Smooth muscle cell of the brain vasculature (primary cell): Measurements from ENCODE around the gene TTPAL.
A peak's percentile ranks its signal among the peaks of the same experiment; 100 is the strongest.
"Not testable (repeated sequence)": the region's sequence is repeated elsewhere in the genome, so short reads cannot be mapped to it uniquely, and the experiment has no call there.

Experiments used
- DNase-seq: peaks from one replicate; pipeline ENCODE4 v3.0.0-alpha.2; 2012; ENCODE audit warnings: low read depth, low spot score

The TTPAL gene

DNA sequence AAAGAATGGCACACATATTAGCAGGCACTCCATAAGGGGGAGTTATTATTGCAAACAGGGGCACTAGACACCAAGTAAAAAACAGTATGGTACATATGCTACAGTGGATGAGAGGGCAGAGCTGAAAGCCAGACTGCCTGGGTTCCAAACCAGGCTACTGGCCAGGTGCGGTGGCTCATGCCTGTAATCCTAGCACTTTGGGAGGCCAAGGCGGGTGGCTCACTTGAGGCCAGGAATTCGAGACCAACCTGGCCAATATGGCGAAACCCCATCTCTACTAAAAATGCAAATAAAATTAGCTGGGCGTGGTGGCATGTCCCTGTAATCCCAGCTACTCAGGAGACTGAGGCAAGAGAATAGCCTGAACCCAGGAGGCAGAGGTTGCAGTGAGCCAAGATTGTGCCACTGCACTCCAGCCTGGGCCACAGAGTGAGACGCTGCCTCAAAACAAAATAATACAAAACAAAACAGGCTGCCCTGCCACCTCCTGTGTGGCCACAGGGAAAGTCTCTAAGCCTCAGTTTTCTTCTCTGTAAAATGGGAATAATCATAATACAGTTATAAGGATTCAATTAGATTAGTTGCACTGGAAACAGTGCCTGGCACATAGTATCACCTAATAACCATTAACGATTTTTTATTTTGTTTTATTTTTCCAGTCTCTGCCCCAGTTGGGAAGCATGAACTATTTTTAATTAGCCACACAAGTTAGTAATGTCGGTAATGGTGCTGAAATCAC is 7.5 kb upstream of the TTPAL start:
- no peak for DNase-seq

DNA sequence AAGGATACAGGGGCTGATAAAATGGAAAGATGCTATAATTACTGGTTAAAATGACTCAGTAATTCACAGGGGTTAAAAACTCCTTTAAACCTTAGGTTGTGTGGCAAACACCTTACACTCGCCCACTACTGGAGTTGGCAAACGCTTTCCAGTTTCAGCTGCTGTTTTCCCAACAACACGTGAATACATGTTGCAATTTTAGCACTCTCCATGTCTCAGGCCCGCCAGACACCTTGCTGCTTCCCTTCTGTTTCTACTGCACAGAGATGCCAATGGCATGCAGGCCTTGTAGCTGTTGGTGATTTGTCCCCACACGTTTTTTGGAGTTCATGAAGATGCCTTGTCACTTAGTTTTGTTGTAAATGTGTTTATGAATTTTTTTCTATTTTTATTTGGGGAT is 5.3 kb upstream of the TTPAL start:
- no peak for DNase-seq

DNA sequence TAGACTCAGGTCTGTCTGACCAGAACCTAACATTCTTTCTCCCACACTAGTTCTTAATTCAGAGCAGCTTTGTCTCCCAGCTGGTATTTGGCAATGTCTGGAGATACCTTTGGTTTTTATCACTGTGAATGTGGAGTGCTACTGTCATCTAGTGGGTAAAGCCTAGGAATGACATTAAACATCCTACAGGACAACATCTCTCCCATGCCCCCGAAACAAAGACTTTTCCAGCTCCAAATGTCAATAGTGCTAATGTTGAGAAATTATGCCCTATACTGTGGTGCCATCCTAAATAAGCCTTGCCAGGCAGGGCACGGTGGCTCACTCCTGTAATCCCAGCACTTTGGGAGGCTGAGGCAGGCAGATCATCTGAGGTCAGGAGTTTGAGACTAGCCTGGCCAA is 4.2 kb upstream of the TTPAL start:
- no peak for DNase-seq

DNA sequence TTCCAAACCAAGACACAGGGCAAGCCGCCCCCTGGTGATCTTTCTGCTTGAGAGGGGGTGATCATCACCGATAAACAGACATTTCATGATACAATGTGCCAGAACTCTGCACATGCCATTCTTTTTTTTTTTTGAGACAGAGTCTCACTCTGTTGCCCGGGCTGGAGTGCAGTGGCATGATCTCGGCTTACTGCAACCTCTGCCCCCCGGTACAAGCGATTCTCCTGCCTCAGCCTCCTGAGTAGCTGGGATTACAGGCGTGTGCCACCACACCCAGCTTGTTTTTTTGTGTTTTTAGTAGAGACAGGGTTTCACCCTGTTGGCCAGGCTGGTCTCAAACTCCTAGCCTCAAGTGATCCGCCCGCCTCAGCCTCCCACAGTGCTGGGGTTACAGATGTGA is 3.4 kb upstream of the TTPAL start:
- not testable (repeated sequence) for DNase-seq

DNA sequence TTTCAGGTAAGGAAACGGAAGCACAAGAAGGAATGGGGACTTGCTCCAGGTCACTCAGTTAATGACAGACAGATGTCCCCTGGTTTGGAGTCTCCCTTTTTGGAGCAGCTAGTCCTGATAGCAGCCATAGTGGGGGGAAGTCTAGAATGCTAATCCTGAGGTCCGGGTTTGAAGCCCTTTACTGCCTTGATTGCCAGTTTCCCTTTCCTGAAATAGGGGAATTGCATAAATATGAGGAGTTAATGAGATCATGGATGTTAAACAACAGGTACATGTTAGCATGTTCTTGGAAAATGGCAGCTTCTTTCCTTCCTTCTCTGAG is 341 bp upstream of the TTPAL start:
- DNase-seq, result no peak

DNA sequence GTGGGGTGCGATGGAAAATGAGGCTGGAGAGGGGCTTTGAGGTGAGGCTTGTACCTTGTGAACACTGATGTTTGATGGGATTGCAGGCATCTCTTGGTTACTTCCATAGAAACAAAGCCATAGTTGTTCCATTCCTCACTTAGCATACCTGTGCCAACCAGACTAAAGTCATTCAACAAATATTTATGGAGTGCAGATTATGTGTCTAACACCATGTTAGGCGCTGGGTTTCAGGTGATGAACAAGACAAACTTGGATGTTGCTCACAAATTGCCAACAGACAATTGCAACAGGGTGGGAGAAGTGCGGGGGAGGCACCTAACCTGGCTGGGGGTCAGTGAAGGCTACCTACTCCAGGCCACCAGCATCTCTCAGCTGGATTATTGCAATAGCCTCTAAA is 1.5 kb downstream of the TTPAL start:
- DNase-seq, result no peak

DNA sequence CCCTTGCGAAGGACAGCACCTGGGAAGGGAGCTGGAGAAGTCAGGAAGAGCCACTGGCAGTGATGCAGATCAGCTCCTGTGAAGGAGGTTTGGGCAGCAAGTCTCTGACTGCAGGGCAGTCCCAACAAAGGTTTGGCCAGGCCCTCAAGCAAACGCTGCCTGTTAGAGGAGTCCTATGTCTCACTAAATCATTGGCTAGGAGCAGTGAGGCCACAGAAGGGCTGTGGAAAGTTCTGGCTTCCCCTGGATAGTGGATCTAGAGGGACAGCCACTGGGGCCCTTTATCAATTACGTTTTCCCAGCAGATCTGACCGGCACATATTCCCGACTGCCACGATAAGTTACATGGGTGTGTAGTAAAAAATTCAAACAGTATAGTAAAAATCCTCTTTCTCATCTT is 2.5 kb downstream of the TTPAL start:
- no peak for DNase-seq

DNA sequence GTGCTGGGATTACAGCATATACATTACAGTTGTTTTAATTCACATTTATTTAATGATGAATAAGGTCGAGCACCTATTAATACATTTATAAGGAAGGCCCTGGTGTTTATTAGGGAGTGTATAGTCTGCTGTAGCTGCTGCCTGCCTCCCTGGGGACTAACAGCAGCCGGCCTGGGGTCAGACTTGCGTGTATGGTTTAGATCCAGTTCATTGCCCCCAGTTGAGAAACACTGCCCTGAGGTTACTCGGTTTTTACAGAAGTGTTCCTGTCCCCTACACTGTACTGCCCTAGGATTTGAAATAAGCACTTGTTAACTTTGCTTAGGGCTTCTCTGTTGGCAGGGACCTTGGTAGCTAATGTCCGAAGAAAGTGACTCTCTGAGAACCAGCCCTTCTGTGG is 4.0 kb downstream of the TTPAL start:
- no peak for DNase-seq

DNA sequence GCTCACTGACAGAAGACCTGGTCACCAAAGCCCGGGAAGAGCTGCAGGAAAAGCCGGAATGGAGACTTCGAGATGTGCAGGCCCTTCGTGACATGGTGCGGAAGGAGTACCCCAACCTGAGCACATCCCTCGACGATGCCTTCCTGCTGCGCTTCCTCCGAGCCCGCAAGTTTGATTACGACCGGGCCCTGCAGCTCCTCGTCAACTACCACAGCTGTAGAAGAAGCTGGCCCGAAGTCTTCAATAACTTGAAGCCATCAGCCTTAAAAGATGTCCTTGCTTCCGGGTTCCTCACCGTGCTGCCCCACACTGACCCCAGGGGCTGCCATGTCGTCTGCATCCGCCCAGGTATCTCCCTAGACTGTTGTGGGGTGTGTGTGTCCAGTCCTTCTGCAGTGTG is 4.4 kb downstream of the TTPAL start:
- DNase-seq, result no peak

DNA sequence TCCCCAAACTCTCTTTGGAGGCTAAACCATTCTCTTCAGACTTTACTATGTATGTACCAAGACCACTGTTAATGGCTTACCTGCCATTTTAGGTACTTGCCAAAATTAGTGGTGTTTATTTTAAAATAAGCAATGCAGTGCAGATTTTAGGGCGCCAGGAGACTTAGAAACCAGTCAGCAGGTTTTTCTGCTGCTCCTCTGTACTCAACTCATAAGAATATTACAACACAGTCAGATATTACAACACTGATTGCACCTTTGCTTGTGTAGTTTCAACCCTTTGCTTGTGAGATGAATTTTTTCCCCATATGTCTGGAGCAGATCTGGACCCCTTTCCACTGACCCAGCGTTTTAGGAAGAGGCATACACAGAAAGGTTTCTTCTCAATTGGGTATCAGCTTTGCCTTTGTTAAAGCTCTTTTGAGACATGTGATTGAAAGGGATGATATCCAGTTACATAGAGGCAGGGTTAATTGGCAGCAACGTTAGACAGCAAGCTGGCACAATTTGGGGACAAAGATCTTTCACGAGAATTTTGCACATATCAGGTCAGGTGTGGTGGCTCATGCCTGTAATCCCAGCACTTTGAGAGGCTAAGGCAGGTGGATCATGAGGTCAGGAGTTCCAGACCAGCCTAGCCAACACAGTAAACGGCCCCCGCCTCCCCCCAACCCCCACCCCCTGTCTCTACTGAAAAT is 6.2 kb downstream of the TTPAL start:
- DNase-seq, result no peak

DNA sequence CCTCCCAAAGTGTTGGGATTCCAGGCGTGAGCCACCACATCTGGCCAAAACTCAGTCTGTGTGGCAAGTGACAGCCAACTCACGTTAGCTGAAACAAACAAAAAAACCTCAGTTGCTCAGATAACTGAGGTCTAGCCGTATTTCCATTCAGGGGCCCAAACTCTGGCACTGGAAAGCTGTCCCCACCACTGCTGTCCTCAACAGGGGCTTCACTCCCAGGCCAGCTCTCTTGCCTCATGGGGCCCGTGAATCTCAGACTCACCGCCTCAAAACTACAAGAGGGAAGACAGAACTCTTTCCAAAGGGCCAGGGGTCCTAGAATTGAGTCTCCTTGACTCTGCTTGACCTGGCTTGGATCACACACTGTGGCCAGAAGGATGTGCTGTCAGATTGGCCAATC is 7.4 kb downstream of the TTPAL start:
- no peak for DNase-seq

DNA sequence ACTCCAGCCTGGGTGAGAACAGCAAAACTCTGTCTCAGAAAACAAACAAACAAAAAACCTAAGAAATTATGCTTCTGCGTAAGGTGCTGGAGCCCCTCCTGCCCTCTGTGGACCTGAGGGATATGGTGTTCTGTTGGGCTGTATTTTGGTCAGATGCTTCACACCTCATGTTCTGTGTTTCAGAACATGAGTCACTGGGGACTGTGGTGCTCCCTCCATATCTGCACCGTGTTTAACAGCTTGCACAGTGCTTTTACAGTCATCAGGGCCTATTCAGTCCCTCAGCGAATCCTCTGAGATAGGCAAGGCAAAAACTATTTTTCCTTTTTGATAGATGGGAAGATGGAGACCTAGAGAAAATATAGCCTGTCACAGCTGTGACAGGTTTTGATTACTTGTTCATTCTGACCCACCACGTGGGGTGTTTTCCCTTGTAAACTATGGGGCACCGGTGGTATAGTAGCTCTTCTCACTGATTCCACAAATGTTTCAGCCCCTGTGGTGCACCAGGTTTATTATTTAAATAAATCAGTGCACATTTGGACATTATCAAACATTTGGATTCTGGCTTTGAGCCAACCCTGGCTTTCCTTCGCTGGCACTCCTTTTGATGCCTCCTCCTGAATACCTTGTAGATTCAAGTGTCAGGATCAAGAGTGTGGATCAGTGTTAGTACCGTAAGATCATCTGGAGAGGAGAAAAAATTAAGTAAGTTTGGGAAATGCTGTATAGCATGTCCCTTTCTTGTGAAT is 9.6 kb downstream of the TTPAL start:
- no peak for DNase-seq

DNA sequence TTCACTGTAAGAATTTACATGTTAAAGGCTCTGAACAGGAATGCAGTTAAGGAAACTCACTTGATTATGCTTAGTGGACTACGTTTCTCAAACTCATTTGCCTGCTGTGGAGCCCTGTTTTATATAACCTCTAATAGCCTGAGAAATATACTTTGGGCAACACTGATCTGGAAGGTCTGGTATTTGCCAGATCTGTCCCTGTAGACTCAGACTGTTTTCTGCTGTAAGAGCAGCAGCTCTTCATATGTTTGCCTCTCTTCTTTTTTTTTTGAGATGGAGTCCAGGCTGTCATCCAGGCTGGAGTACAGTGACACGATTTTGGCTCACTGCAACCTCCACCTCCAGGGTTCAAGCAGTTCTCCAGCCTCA is 10.1 kb downstream of the TTPAL start:
- no peak for DNase-seq

DNA sequence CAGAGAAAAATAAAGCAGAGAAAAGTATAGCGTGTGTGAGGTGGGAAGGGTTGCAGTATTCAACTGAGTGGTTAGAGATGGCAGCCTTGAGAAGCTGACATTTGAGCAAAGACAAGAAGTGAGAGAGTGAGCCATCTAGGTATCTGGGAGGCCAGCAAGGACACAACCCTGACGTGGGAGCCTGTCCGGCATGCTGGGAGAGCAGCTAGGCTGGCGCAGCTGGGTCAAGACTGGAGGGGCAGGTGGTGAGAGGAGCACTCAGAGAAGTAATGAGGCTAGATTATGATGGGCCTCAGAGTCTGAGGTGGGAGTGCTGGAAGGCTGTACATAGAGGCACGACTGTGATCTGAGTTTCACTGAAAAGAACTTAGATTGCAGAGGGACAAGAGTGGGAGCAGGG is 12.9 kb downstream of the TTPAL start:
- DNase-seq, result no peak

DNA sequence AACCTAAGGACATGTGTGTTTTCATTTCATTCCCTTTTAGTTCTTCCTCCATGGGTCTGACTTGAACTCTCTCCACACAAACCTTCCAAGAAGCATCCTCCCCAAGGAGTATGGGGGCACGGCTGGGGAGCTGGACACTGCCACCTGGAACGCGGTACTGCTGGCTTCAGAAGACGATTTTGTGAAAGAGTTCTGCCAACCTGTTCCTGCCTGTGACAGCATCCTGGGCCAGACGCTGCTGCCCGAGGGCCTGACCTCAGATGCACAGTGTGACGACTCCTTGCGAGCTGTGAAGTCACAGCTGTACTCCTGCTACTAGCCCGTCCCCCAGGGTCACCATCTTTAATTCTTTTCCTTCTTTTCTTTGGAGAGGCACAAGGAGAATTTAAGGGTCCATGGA is 13.5 kb downstream of the TTPAL start:
- DNase-seq, result no peak

DNA sequence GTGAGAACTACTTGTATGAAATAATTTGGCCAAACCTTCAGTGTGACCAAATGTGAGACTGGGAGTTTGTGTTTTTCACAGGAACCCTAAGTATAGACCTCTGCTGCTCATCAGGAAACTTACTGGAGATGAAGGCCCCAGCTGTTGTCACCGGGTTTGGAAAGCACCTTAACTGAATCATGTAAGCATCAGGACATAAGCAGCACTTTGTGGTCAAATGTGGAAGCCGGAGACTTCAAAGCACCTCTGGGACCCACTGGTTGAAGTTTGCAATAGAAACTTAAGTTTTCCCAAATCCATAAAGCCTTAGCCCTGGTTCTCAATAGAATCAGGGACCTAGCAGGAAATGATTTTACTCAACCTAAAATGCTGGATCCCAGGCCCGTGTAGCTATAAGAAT is 14.3 kb downstream of the TTPAL start:
- no peak for DNase-seq

DNA sequence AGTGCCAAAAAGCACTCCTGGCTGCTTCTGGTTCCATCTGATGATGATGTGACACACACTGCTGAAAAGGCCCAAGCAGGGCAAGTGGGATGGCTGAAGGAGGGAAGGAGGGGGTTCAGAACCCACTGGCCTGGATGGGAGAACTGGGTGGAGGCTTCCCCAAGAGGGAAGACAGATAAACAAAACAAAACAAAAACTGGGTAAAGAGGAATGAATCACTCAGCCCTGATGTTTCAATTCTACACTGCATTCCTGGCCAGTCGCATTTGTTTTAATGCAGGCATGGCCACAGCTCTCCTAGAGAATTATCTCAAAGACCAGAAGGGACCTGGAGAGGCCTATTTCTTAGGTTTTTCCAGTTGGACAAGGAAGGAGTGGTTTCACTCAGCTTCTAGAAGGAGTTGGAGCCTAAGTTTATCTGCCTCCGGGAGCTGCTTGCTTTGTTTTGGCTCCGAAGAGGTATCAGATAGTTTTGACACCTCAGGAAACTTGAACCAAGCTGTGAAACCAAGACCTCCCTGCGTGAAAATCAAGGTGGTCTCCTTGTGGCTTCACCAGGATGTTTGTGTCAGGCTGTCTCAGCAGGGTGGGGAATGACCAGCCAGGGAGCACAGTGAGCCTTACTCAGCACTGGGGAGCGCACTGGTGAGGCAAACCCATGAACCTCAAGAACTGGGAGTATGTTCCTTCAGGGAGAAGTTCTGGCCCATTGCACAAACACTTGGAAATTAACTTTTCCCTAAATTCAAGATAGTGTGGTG is 16.1 kb downstream of the TTPAL start:
- DNase-seq, result no peak

DNA sequence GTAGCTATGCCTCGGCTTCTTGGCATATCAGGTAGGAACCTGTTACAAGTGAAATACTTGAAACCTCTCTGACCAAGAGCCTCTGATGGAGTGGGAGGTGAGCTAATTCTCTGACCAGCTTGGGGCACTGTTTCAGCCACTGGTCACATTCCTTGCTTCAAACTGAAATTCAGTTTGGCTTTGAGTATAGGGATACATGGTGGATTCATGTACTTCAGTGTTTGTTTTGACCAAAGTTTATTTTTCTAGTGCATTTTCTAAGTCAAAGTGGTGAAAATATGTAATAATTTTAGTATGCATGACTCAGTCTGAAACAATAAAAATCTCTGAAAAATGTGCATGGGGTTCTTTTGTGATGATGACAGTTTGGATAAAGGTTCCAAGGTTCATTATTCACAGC is 18.6 kb downstream of the TTPAL start:
- DNase-seq, result no peak

DNA sequence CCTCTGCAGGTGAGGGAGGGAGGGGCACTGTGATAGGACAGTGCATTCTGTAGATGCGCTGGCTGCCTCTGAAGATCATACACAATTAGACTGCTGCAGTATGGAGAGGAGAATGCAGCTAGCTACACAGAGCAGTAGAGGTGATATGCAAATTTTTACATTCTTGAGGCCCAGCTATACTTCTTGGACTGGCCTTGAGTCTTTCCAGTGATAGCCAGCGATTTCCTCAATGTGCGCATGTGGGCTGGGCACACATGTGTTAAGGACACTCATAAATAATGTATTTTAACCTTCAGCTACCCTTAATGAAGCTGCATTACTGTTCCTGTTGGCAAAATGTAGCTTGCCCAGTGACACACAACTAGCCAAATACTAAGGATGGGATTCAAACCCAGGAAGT is 19.0 kb downstream of the TTPAL start:
- no peak for DNase-seq

DNA sequence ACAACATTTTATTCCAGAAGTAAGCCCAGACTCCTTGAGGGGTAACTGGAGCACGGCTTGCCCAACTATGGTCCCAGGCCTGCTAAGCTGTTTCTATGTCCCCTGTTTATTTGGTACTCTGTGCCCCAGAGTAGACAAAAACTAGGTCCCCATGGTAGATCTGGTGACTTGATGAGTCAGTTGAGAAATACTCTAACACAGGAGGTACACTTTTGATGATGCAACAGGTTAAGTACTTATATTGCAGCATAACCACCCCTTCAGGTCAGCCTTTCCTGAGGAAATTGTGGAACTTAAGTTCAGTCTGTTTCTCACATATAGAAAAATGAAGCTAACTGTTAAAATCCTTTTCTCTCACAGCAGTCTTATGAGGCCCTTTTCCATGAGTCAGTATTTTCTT is 19.6 kb downstream of the TTPAL start:
- no peak for DNase-seq

DNA sequence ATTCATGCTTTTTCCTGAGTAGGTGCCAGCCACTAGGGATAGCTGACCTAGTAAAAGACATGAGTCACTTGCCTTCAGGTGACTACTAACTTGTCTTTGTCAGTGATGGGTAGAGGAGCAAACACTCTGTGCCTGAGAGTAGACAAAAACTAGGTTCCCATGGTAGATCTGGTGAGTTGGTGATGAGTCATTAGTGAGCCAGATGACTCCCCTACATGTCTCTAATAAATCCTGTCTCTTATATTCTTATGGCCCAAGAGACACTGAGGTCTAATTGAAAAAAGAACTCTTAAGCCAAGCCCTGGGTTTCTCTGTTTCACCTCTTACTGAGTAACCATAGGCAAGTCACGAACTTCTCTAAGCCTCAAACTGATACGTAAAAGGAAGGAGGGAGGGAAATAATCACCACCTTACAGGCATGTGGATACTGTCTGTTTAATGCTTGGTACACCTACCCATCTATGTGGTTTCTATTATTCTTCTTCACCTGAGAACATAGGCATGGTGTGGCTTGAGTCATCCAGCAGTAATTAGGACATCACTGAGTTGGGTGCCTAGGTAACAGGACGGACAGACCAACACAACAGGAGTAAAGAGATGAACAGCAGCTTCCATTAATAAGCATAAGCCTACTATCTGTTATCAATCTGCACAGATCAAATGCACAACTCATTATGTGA is 20.3 kb downstream of the TTPAL start:
- peak; percentile 53 for DNase-seq

DNA sequence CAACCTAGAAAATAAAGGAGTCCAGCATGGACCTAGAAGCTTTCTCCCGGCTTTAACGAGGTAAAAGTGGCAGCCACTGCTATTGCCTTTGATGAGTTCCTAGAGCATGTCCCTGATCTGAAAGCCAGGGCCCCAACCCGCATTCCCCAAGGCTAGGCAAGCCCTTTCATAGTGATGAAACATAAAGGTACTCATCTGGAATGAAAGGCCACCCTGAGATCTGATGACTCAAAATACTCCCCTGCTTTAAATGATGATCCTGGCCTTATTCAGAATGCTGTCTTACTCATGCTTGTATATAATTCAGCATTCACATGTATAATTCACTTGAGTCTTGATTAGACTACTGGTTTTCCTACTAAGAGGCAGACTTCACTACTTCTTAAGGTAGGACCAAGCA is 21.3 kb downstream of the TTPAL start:
- no peak for DNase-seq
